ENCODE measurements around the gene PGAM1.
"Not testable (repeated sequence)": the region's sequence is repeated elsewhere in the genome, so short reads cannot be mapped to it uniquely, and the experiment has no call there.

The PGAM1 gene

DNA sequence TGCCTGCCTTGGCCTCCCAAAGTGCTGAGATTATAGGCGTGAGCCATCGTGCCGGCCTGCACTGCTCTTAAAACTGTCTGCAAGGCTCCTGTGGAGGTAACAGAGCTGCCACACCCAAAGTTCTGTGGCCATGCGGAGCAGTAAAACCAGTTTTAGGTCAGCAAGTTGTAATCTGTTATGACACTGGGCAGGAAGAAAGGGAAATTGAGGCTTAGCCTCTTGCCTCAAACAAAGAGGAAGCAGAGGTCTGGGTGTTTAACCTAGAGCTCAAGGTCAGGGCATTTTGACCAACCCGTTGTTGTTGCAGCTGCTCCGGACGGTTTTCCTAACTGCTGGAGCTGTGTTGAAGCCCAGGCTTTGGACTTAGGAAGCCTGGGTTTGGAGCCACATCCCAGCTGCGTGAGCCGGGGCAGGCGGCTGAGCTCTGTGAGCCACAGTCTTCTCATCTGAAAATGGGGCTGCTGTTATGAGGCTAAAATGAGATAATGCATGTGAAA is 17.4 kb upstream of the PGAM1 start:
- DNase-seq = no peak

GRCh38 chr10:97411406-97411805 is 14.6 kb upstream of the PGAM1 start:
- no peak for DNase-seq

DNA sequence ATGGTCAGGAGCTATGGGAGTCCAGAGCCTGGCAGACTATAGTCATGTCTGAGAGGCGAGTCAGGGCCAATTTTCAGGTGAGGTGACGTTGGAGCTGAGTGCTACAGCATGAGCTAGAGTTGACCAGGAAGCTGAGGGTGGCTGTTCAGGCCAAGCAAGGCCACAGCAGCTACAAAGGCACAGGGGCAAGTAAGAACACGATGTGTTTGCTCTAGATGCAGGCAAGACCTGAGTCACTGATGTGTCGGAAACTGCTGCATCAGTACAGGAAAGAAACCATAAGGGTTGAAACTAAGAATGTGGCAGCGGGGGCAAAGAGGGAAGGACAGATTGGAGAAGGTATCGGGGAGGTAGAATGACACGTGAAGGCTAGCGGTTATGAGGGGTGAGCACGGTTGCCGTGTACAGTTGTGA is 13.1 kb upstream of the PGAM1 start:
- peak; percentile 83 for DNase-seq

- DNase-seq = no peak
Observed at GRCh38 chr10:97416565-97416964, 9.4 kb upstream of the PGAM1 start.

DNA sequence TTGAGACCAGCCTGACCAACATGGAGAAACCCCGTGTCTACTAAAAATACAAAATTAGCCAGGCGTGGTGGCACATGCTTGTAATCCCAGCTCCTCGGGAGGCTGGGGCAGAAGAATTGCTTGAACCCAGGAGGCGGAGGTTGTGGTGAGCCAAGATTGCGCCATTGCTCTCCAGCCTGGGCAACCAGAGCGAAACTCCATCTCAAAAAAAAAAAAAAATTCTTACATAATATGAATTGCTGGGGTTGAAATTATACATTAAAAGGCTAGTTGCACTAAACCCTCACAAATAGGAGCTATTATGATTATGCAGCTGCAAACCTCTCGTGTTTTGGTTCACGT is 2.3 kb upstream of the PGAM1 start:
- not testable (repeated sequence) for DNase-seq

- no peak for DNase-seq
Observed at GRCh38 chr10:97426776-97427570, 982 bp downstream of the PGAM1 start.

- peak; percentile 74 for DNase-seq
Observed at GRCh38 chr10:97427571-97428179, 1.7 kb downstream of the PGAM1 start.

- peak; percentile 82 for DNase-seq
Observed at GRCh38 chr10:97428572-97428981, 2.6 kb downstream of the PGAM1 start.

DNA sequence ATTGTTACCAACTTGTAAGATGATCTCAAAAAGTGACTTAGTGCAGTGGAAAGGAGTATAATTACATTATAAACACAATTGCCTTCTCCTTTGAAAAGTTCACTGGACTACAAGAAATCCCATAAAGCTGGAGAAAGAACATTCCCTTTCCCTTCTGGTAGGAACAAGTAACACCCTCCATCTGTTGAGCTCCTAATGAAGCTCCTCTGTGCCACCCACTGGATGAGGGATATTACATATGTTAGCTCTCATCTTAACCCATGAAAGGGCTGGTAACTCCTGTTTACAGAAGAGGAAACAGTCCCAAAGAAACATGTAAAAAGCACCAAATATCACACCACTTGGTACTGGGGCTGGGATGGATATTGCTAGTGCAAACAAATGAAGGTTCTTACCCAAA is 8.1 kb downstream of the PGAM1 start:
- DNase-seq = no peak

GRCh38 chr10:97434557-97434956 is 8.6 kb downstream of the PGAM1 start:
- no peak for DNase-seq

DNA sequence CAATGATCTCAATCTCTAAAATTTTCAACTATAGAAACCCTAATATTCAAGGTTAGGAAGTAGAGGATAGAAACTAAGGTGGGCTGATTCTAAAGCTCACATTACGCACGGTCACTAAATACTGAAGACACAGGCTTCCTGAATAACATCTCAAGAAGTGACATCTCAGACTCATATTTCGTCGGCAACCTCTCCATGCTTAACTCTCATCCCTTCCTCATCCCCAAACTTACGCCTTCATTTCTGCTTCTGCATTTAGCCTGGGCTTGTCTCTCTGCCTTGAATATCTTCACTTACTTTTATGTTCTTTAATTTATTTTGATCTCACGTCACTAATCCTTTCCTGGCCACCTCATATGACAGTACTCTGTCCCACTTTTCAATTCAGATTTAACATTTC is 9.2 kb downstream of the PGAM1 start:
- DNase-seq = no peak

DNA sequence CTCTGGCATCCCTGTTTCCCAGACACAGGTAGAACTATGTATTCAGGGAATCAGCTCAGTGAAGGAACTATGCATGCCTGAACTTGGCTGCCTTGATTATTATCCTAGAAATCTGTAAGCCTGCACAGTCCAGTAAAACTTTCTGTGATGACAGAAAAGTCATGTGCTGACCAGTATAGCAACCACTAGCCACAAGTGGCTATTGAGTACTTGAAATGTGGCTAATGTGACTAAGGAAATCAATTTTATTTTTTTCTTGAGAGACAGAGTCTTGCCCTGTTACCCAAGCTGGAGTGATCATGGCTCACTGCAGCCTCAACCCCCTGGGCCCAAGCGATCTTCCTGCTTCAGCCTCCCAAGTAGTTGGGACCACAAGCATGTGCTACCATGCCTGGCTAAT is 16.3 kb downstream of the PGAM1 start:
- no peak for DNase-seq

- no peak for DNase-seq
Observed at GRCh38 chr10:97444212-97444611, 18.2 kb downstream of the PGAM1 start.

- DNase-seq = no peak
Observed at GRCh38 chr10:97445357-97445721, 19.3 kb downstream of the PGAM1 start.

DNA sequence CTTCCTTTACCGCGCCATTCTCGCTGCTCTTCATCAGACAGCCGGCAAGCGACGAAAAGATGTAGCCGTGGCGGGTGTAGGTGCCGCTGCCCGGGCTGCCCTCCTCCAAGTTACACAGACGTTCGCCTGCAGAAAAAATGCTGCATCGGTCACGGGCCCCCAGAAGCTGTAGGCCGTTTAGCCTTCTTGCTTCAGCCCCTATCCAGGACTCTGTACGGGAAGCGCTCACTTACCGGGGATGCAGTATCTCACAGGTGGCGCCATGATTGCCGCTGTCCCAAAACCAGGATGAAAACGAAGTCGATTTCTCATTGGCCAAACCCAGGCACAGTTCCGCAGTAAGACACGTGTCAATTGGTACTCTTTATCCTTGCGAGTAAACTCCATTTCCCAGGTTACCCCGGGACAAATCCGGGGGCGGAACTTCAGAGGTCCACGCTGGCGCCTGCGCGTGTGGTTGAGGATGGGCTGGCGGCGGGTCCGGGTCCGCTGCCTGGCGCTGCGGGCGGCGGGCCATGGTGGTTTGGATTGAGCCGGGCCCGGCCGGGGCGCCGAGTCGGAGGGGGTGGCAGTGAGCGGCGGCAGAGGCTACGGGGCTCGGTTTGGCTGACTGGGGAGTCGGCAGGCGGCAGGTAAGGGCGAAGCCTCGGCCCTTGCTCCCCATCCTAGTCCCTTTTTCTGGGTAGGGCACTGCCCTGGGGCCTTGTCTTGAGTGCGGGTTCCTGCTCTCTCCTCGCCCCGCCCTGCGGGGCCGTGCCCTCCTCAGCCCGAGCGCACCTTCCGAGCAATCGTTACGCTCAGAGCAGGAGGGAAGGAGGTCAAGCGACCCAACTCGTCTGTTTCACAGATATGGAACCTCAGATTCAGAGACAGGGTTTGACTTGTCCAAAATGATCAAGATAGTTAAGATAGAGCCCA is 20.0 kb downstream of the PGAM1 start, which contains the start of the genes EXOSC1 and ZDHHC16:
EXOSC1 (minus strand) TSS at position 285 of the 918 bp plus-strand sequence; CDS start at position 264, 21 bp downstream.
ZDHHC16 (plus strand) TSS at position 454 of the 918 bp plus-strand sequence. CDS start 5,501 bp downstream, outside the sequence.
- DNase-seq = peak; percentile 97

DNA sequence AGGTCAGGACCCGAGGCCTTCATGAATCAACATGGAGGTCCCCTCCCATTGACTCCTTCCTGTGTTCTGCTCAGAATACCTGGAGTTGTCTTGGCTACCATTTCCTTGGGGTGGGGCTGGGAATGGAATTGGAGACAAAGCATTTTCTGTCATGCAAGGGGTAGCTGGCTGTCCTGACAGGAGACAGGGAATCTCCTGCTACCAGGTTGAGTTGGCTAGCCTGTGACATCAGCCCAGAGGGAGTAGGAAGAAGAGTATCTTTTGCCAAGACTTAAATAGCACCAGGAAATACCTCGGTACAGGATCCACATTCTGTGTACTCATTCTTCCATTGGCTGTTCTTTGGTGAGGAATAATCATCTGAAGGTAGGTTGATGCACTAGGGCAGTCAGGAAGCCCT is 24.8 kb downstream of the PGAM1 start:
- DNase-seq = no peak

DNA sequence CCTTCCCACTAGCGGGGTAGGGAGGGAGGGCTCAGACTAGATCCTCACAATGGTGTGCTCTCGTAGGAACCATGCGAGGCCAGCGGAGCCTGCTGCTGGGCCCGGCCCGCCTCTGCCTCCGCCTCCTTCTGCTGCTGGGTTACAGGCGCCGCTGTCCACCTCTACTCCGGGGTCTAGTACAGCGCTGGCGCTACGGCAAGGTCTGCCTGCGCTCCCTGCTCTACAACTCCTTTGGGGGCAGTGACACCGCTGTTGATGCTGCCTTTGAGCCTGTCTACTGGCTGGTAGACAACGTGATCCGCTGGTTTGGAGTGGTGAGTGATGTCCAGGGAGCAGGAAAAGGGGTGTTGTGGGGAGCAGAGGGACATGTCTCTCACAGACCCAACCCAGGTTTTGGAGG is 25.6 kb downstream of the PGAM1 start:
- DNase-seq = no peak

GRCh38 chr10:97452352-97452751 is 26.4 kb downstream of the PGAM1 start:
- no peak for DNase-seq

DNA sequence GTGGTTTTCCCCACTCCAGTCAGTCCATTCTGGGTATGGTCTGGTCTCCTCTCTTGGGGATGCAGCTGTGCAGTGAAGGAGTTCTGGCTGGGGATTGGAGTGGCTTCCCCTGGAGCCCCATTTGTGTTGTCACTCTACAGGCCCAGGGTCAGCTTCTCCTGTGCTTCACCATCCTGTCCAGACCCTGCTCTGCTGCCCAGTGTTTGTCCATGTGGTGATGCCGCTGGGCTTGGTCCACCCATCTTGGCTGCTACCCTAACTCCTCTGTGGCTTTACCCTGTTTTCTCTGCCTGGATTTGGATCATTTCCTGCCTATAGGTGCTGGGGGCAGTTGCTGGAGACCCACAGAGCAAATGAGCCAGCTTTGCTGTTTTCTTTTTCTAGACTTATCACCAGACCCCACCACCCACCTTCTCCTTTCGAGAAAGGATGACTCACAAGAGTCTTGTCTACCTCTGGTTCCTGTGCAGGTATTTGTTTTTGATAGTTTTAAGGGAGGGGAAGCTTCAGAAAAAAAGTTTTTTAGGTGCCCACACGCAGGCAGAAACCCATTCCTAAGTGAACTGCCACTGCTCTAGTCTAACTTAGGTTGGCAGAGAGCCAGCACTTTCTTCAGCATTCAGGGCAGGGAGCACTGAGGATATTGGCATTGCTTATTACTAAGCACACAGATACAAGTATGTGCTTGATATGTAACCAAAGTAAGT is 28.5 kb downstream of the PGAM1 start:
- no peak for DNase-seq

DNA sequence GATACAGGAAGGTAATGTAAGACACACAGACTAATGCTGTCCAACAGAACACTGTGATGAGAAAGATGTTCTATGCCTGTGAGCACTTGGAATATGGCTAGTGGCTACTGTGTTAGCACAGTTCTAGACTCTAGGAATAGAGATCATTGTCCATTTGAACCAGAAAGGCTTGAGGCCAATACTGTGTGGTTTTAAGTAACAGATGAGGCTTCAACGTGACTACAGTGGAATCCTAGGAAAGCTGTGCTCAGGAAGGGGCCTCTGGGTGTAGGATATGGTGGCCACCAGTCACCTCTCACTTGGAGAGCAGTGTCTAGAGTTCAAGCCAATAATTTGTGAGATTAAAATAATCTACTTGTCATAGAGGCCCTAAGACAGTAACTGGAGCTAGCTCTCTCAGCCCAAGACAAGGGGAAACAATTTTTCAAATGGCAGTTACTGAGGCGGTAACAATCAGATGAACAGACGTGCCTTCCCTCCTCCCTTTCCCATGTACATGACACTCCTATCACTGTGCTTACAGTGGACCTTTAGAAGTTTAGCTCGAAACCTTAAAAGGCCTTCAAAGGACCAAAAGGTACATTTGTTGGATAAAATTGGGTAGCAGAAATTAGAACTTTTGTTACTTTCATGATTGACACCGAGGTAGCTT is 30.2 kb downstream of the PGAM1 start:
- DNase-seq = no peak

DNA sequence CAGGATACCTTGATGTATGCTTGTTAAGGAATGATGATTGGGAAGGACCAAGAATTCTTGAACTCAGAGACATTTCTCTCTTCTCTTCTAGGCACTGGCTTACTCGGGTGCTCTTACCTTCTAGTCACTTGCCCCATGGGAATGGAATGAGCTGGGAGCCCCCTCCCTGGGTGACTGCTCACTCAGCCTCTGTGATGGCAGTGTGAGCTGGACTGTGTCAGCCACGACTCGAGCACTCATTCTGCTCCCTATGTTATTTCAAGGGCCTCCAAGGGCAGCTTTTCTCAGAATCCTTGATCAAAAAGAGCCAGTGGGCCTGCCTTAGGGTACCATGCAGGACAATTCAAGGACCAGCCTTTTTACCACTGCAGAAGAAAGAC is 30.7 kb downstream of the PGAM1 start:
- DNase-seq = no peak

DNA sequence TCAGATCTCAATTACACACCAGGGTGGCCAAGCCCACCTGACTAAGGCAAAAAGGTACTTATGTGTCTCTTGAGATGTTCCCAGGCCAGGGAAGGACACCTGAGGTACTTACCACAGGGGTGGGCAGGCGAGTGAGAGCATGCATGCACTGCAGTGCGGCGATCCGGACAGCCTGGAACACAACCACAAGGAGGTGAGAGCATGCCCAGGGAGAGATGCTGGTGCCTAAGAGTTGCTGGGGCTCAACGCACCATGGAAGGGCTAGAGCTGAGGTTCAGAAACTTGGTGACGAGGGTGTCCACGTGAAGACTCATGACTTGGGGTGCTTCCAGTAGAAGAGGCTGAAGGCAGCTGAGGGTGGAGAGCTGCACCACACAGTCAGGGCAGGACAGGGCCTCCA is 33.1 kb downstream of the PGAM1 start:
- DNase-seq = no peak

All from activated effector memory CD4-positive, alpha-beta T cell treated with anti-CD3 and anti-CD28 coated beads, Interleukin-2, amount 50 U/mL, for 16 hours (primary cell).